Femur (tissue), 1 donor: ENCODE data around the gene SYNJ1.

Source experiments
- DNase-seq: peaks from one replicate; pipeline ENCODE4 v3.0.0-alpha.2; 2017

The SYNJ1 gene

GRCh38 chr21:32608851-32609250, 119.0 kb downstream of the SYNJ1 start:
- DNase-seq = no peak

GRCh38 chr21:32605469-32605868, 122.3 kb downstream of the SYNJ1 start:
- DNase-seq = no peak

GRCh38 chr21:32604464-32604863, 123.3 kb downstream of the SYNJ1 start:
- DNase-seq = no peak

- DNase-seq = no peak
Observed at GRCh38 chr21:32603131-32603530, 124.7 kb downstream of the SYNJ1 start.

- DNase-seq = no peak
Observed at GRCh38 chr21:32602099-32602498, 125.7 kb downstream of the SYNJ1 start.

GRCh38 chr21:32599526-32599925, 128.3 kb downstream of the SYNJ1 start:
- no peak for DNase-seq

- no peak for DNase-seq
Observed at GRCh38 chr21:32599091-32599490, 128.7 kb downstream of the SYNJ1 start.

GRCh38 chr21:32597205-32597604, 130.6 kb downstream of the SYNJ1 start:
- no peak for DNase-seq

- DNase-seq = no peak
Observed at GRCh38 chr21:32595431-32595830, 132.4 kb downstream of the SYNJ1 start.

- no peak for DNase-seq
Observed at GRCh38 chr21:32593690-32594089, 134.1 kb downstream of the SYNJ1 start.

- DNase-seq = no peak
Observed at GRCh38 chr21:32592929-32593502, 134.8 kb downstream of the SYNJ1 start.

- DNase-seq = no peak
Observed at GRCh38 chr21:32590130-32590529, 137.7 kb downstream of the SYNJ1 start.

GRCh38 chr21:32587651-32588050, 140.2 kb downstream of the SYNJ1 start:
- no peak for DNase-seq

GRCh38 chr21:32587120-32587519, 140.7 kb downstream of the SYNJ1 start:
- DNase-seq = no peak

- no peak for DNase-seq
Observed at GRCh38 chr21:32585970-32586369, 141.8 kb downstream of the SYNJ1 start.

GRCh38 chr21:32585042-32585710, 142.6 kb downstream of the SYNJ1 start, which contains the start of gene TCP10L:
TCP10L (minus strand) TSS chr21:32585523; CDS start chr21:32584304, 1,219 bp downstream.
- no peak for DNase-seq

- DNase-seq = no peak
Observed at GRCh38 chr21:32584472-32584871, 143.3 kb downstream of the SYNJ1 start.

- DNase-seq = no peak
Observed at GRCh38 chr21:32581732-32582131, 146.1 kb downstream of the SYNJ1 start.

- DNase-seq = no peak
Observed at GRCh38 chr21:32580949-32581348, 146.9 kb downstream of the SYNJ1 start.
